GM23248 (cell line): ENCODE measurements around the gene POU3F3. TPM values are rescaled to one million over a fixed set of nuclear protein-coding genes. Genes with fewer than 3 reads are reported as not detected.

Source experiments
- DNase-seq: peaks from one replicate; pipeline ENCODE4 v3.0.0-alpha.2; 2015
- H2AFZ ChIP-seq: fragments of 200-600 bp; sonication (generic); 2 replicates; pipeline ENCODE4 v1.6.1; 2016; ENCODE audit warnings: antibody characterized with exemption
- H3F3A ChIP-seq: fragments of 200-600 bp; sonication (generic); 2 replicates; pipeline ENCODE4 v1.6.1; 2016; ENCODE audit warnings: mild to moderate bottlenecking, antibody characterized with exemption, mixed run types; ENCODE audit not compliant: insufficient read depth
- H3K27ac ChIP-seq: fragments of 200-600 bp; sonication (generic); 2 replicates; pipeline ENCODE4 v1.5.1; 2016; ENCODE audit warnings: mild to moderate bottlenecking
- H3K27me3 ChIP-seq: fragments of 200-600 bp; sonication (generic); replicated peaks from 2 replicates; pipeline ENCODE4 v1.6.1; 2016; ENCODE audit warnings: mild to moderate bottlenecking; ENCODE audit not compliant: insufficient read depth
- H3K36me3 ChIP-seq: fragments of 200-600 bp; sonication (generic); 2 replicates; pipeline ENCODE4 v1.6.1; 2016; ENCODE audit warnings: low read depth, mild to moderate bottlenecking
- H3K4me1 ChIP-seq: fragments of 200-600 bp; sonication (generic); 2 replicates; pipeline ENCODE4 v1.6.1; 2016; ENCODE audit warnings: mild to moderate bottlenecking; ENCODE audit not compliant: insufficient read depth
- H3K4me2 ChIP-seq: fragments of 200-600 bp; sonication (generic); one replicate; pipeline ENCODE4 v1.6.1; 2016; ENCODE audit warnings: mild to moderate bottlenecking; ENCODE audit not compliant: unreplicated experiment
- H3K4me3 ChIP-seq: fragments of 200-600 bp; sonication (generic); 2 replicates; pipeline ENCODE4 v1.5.1; 2016; ENCODE audit warnings: mild to moderate bottlenecking
- H3K79me2 ChIP-seq: fragments of 200-600 bp; sonication (generic); 2 replicates; pipeline ENCODE4 v1.6.1; 2016; ENCODE audit warnings: mild to moderate bottlenecking; ENCODE audit not compliant: insufficient read depth
- H3K9ac ChIP-seq: fragments of 200-600 bp; sonication (generic); 2 replicates; pipeline ENCODE4 v1.6.1; 2016; ENCODE audit warnings: mild to moderate bottlenecking
- H3K9me2 ChIP-seq: fragments of 200-600 bp; sonication (generic); 2 replicates; pipeline ENCODE4 v1.6.1; 2016; ENCODE audit warnings: mixed run types, mild to moderate bottlenecking, moderate library complexity; ENCODE audit not compliant: insufficient read depth
- H3K9me3 ChIP-seq: fragments of 200-600 bp; sonication (generic); one replicate; pipeline ENCODE4 v1.6.1; 2017; ENCODE audit warnings: low read depth
- H4K20me1 ChIP-seq: fragments of 200-600 bp; sonication (generic); 2 replicates; pipeline ENCODE4 v1.6.0; 2016; ENCODE audit not compliant: insufficient read depth
- EZH2 ChIP-seq: fragments of 200-600 bp; sonication (generic); IDR thresholded peaks from 2 replicates; pipeline ENCODE4 v1.6.1; 2018; ENCODE audit warnings: antibody characterized with exemption, mild to moderate bottlenecking; ENCODE audit not compliant: insufficient read depth, poor library complexity, severe bottlenecking
- EZH2phosphoT487 ChIP-seq: fragments of 200-600 bp; sonication (generic); IDR thresholded peaks from 2 replicates; pipeline ENCODE4 v1.6.1; 2018; ENCODE audit warnings: antibody characterized with exemption, moderate library complexity, mild to moderate bottlenecking, low read depth; ENCODE audit not compliant: insufficient read depth
- WGBS, 2 experiments: methylation state at CpG; one replicate each; pipeline ENCODE4 v1.1.6; 2015 to 2017; ENCODE audit warnings: low lambda C conversion rate in 2 of 2, low coverage in 1 of 2; ENCODE audit errors: missing lambda C conversion rate in 2 of 2; 5-methylcytosine and 5-hydroxymethylcytosine counted together
- in situ Hi-C: fragments of 300-500 bp; cut with MboI; formaldehyde crosslinking; loops from 2 replicates; pipeline ENCODE4 v1.15.0; 2020
- polyA plus RNA-seq: library from polyadenylated mRNA; unstranded; fragments of >200 nt; fragmentation: Nextera tagmentation; extraction: Ambion mirVana; gene quantifications from 2 replicates; pipeline ENCODE4 v1.2.1, GENCODE V29; 2016
- total RNA-seq: library from RNA; depleted of rRNA; stranded (reverse); fragments of >200 nt; shearing (Covaris generic); gene quantifications from 2 replicates; pipeline ENCODE4 v1.2.3, GENCODE V29; 2014

The POU3F3 gene
- total and polyA plus RNA-seq, 2 experiments from 2014 or later, result not detected

DNA sequence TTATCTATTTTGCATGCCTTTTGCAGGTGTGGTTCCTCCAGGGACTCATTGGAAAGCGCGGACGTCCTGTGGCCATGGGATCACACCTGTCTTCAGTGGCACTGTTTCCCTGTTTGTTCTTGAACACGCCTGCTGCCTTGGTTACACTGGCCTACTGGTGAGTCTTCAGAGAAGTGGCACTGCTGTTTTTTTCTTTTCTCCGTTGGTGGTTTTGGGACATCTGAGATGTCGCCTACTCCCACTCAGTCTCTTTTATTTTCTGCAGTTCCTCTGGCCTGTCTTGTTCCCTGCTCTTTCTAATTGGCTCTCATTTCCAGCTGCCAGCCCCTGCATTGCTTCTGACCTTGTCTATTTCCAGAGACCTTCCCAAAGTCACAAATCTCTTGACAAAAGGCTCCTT lies 35.7 kb upstream of the POU3F3 start:
- H3K9me3 ChIP-seq, result no peaks in the 10 kb centered on the region
- H3F3A ChIP-seq, result no peaks in the 10 kb centered on the region
- no peaks in the 10 kb centered on the region for H3K9me2 ChIP-seq
- H3K4me2 ChIP-seq, result no peak overlapping the region
- DNase-seq, result no peak
- WGBS, 2 experiments, result 52 to 65% methylated on average over 6 of the region's 6 CpGs
- no peaks in the 10 kb centered on the region for H4K20me1 ChIP-seq
- H3K79me2 ChIP-seq, result no peaks in the 10 kb centered on the region
- H3K36me3 ChIP-seq, result no peaks in the 10 kb centered on the region
- in situ Hi-C loops, result no loop called here
- H3K27me3 ChIP-seq, result no peaks in the 10 kb centered on the region
- no peak overlapping the region for H2AFZ ChIP-seq
- H3K27ac ChIP-seq, result no peak overlapping the region
- no peak overlapping the region for H3K9ac ChIP-seq
- H3K4me3 ChIP-seq, result no peak overlapping the region
- H3K4me1 ChIP-seq, result no peaks in the 10 kb centered on the region
- no peak for TF ChIP-seq EZH2
- TF ChIP-seq EZH2phosphoT487, result no peak

DNA sequence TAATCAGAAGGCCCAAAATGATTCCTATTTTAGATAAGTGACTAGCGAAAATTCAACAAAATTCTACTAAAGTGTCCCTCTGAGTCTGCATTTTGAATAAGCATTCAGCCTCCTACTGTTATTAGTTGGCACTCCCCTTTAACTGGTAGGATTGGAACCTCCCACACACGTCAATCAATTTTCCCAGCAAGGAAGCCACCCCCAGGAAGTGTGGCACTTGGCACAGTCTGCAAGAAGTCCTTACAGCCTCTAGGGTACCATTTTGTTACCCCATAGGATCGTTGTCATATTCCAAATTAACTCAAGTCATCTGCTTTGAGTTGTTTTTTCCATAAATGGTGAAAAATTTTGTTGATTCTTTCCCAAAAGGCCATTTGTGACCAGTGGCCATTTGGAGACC lies 33.8 kb upstream of the POU3F3 start:
- TF ChIP-seq EZH2, result no peak
- TF ChIP-seq EZH2phosphoT487, result no peak

DNA sequence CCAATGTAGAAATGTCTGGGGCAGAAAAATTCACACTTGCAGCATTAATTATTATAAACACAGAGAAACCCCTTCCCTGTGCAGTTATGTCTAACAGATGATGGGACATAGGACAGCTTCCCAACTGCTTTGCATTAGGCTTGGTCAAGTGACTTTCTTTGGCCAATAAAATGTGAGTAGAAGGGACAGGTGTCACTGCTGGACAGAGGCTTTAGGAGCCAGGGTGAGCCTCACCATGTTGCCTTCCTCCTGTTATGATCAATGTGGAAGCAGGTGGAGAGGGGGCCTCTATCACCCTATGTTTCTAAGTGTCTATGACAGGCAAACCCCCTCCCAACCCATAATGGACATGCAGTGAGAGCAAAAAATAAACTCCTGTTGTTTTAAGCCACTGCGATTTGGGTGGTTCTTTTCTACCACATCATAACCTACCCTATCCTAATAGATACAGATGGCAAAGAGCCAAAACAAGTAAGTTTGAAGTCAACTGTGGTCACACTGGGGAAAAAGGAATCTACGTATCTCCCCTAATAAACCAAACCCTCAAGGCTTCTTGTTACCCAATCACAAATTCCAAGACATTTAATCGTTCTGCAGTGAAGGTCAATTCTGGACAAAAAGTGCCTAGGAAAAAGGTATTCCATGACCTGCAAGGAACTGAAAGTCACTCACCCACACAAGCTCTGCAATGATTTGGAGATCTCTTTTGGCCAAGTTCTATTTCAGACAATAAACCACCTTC lies 28.6 kb upstream of the POU3F3 start:
- Histone ChIP-seq H3K4me1 (no peaks in the 10 kb centered on the region), H2AFZ (no peak overlapping the region)

More for the DNA sequence above, 33.8 kb upstream of the POU3F3 start:
- Histone ChIP-seq H3K4me2 (no peak overlapping the region), H3F3A (no peaks in the 10 kb centered on the region), H3K9me2 (no peaks in the 10 kb centered on the region), H2AFZ (no peak overlapping the region), H3K27ac (no peak overlapping the region), H3K9ac (no peak overlapping the region), H3K4me3 (no peak overlapping the region), H3K79me2 (no peaks in the 10 kb centered on the region), H4K20me1 (no peaks in the 10 kb centered on the region), H3K27me3 (no peaks in the 10 kb centered on the region), H3K36me3 (no peaks in the 10 kb centered on the region), H3K9me3 (no peaks in the 10 kb centered on the region), H3K4me1 (no peaks in the 10 kb centered on the region)
- in situ Hi-C loops, result no loop called here
- WGBS, 2 experiments, result 12% methylated on average over 3 of the region's 3 CpGs
- no peak for DNase-seq

DNA sequence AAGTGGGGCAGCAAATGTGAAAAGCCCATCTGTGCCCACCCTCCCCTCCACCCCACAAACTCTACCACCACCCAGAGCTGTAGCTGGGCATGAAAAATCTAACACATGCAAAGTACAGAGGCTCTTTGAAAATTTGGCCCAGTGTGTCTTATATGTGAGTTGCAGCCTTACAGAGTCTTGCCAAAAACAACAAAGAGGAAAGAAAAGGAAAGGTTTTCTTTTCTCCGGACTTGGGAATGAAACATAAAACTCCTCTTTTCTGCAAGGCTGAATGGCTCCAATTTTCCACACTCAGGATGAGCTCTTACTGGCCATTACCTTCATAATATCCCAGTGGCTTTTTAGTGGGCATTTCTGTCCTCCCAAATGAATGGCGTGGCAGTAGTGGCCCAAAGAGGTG lies 27.9 kb upstream of the POU3F3 start:
- H3K4me1 ChIP-seq, result no peaks in the 10 kb centered on the region
- H3K9me2 ChIP-seq, result no peaks in the 10 kb centered on the region
- H3F3A ChIP-seq, result no peaks in the 10 kb centered on the region
- no peak overlapping the region for H3K4me2 ChIP-seq
- no peak overlapping the region for H3K27ac ChIP-seq
- H3K9ac ChIP-seq, result no peak overlapping the region
- 45 to 47% methylated on average over 2 of the region's 2 CpGs for WGBS, 2 experiments
- no peak overlapping the region for H2AFZ ChIP-seq
- H3K36me3 ChIP-seq, result no peaks in the 10 kb centered on the region
- in situ Hi-C loops, result no loop called here
- DNase-seq, result no peak
- H3K79me2 ChIP-seq, result no peaks in the 10 kb centered on the region
- H3K27me3 ChIP-seq, result no peaks in the 10 kb centered on the region
- TF ChIP-seq EZH2, result no peak
- no peak for TF ChIP-seq EZH2phosphoT487
- H4K20me1 ChIP-seq, result no peaks in the 10 kb centered on the region
- H3K4me3 ChIP-seq, result no peak overlapping the region
- H3K9me3 ChIP-seq, result no peaks in the 10 kb centered on the region

More for the DNA sequence above, 28.6 kb upstream of the POU3F3 start:
- TF ChIP-seq EZH2 (no peak), EZH2phosphoT487 (no peak)
- Histone ChIP-seq H3F3A (no peaks in the 10 kb centered on the region), H3K9me3 (no peaks in the 10 kb centered on the region), H4K20me1 (no peaks in the 10 kb centered on the region), H3K27ac (no peak overlapping the region), H3K9me2 (no peaks in the 10 kb centered on the region), H3K27me3 (no peaks in the 10 kb centered on the region), H3K9ac (no peak overlapping the region), H3K79me2 (no peaks in the 10 kb centered on the region), H3K4me3 (no peak overlapping the region), H3K36me3 (no peaks in the 10 kb centered on the region), H3K4me2 (no peak overlapping the region)
- no peak for DNase-seq
- in situ Hi-C loops, result no loop called here
- WGBS, 2 experiments, result 48 to 51% methylated on average over 3 of the region's 3 CpGs

DNA sequence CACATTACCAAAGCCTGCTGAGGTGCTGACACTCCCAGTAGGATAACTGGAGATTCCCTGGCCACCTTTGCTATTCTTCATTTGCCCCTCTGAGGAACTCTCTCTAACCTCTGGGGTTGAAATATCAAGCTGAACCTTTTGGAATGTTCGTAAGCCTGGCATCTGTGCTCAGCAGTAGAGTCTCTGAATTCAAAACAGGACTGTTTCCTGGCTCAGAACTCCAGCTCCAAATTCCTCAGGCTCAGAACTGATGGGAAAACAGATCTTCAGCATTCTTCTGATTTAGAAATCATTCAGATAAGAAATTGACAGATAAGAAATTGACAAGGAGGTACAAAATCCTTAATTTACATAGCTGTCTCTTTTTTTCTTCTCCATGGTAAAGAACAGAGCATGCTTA lies 22.2 kb upstream of the POU3F3 start:
- H3K27ac ChIP-seq, result no peak overlapping the region
- H3K79me2 ChIP-seq, result no peaks in the 10 kb centered on the region
- no peaks in the 10 kb centered on the region for H3K4me1 ChIP-seq
- H3K9ac ChIP-seq, result no peak overlapping the region
- WGBS, 2 experiments, result 0% methylated on average over 1 of the region's 1 CpG
- TF ChIP-seq EZH2, result no peak
- no peak for TF ChIP-seq EZH2phosphoT487
- in situ Hi-C loops, result no loop called here
- H3K4me2 ChIP-seq, result no peak overlapping the region
- H3K36me3 ChIP-seq, result no peaks in the 10 kb centered on the region
- no peaks in the 10 kb centered on the region for H3K9me3 ChIP-seq
- no peak for DNase-seq
- no peaks in the 10 kb centered on the region for H4K20me1 ChIP-seq
- H3K27me3 ChIP-seq, result peaks cover 5% of the 10 kb centered on the region; the same call in 1 of the 2 replicates
- H3F3A ChIP-seq, result no peaks in the 10 kb centered on the region
- H2AFZ ChIP-seq, result no peak overlapping the region
- H3K4me3 ChIP-seq, result no peak overlapping the region
- H3K9me2 ChIP-seq, result no peaks in the 10 kb centered on the region
